Measurements from ENCODE around the gene TMEM150C.

GRCh38 chr4:82434949-82435348 is 126.8 kb downstream of the TMEM150C start:
- TF ChIP-seq CTCF (IDR thresholded peaks at IDR 0.05): no peak
- no peak for TF ChIP-seq POLR2A (IDR thresholded peaks at IDR 0.05)

Data from right lobe of liver (tissue), 4 donors.